GM12878 (cell line): ENCODE data around the gene RBBP9. TPM values are rescaled to one million over a fixed set of nuclear protein-coding genes. Genes with fewer than 3 reads are reported as not detected.

Experiments used
- ATAC-seq: fragments of 200-7000 bp; cut with Tn5 transposase; 3 replicates; pipeline ENCODE4 v1.9.1; 2020; ENCODE audit warnings: mild to moderate bottlenecking, moderate library complexity
- Bru-seq: library from RNA; stranded (reverse); fragments of 400-500 nt; gene quantifications from one replicate; lab custom pipeline; 2021; lab: Mats Ljungman, UMichigan
- BruChase-seq, 2 experiments: library from RNA; stranded (reverse); fragments of 400-500 nt; gene quantifications; one replicate each; lab custom pipeline; 2021; lab: Mats Ljungman, UMichigan
- BruUV-seq: library from RNA; stranded (reverse); fragments of 400-500 nt; replicated peaks from 2 replicates; lab custom pipeline; 2021; lab: Mats Ljungman, UMichigan
- CTCF ChIA-PET: fragments of 300-600 bp; sonication (Branson Sonifier 250); formaldehyde crosslinking; extraction: SDS; loops from one replicate; lab custom pipeline; 2021; ENCODE audit warnings: inconsistent platforms; lab: Yijun Ruan, JAX
- POLR2A ChIA-PET: fragments of 350-600 bp; formaldehyde crosslinking; extraction: SDS; loops from one replicate; lab custom pipeline; 2021; ENCODE audit warnings: inconsistent platforms; lab: Charles Lee
- RAD21 ChIA-PET: fragments of 300-600 bp; sonication (Branson Sonifier 250); formaldehyde crosslinking; loops from one replicate; lab custom pipeline; 2023; ENCODE audit warnings: antibody characterized with exemption; ENCODE audit not compliant: unreplicated experiment; lab: Charles Lee
- SMC1A ChIA-PET: fragments of 300-600 bp; sonication (Branson Sonifier 250); formaldehyde crosslinking; loops from one replicate; lab custom pipeline; 2023; ENCODE audit not compliant: unreplicated experiment, uncharacterized antibody; lab: Charles Lee
- DNase-seq: peaks from one replicate; pipeline ENCODE4 v3.0.0-alpha.2; 2011; ENCODE audit warnings: low read depth, low spot score
- FAIRE-seq: peaks from 3 replicates; lab custom pipeline; 2011; peaks lifted over from hg19 to GRCh38; lab: Jason Lieb, UNC
- H2AFZ ChIP-seq: 2 replicates; pipeline ENCODE4 v1.6.0; 2011; ENCODE audit warnings: low read depth, low read length, control low read depth; ENCODE audit not compliant: control insufficient read depth
- H3K27ac ChIP-seq: 2 replicates; pipeline ENCODE4 v1.5.1; 2011; ENCODE audit warnings: control low read depth; ENCODE audit not compliant: control insufficient read depth, insufficient read depth
- H3K27me3 ChIP-seq, 2 experiments: replicated peaks in 1 of 2; 2 replicates each; pipeline versions ENCODE4 v1.6.0 to v1.6.1; 2011; ENCODE audit warnings: low read length in 1 of 2; ENCODE audit not compliant: control insufficient read depth in 2 of 2, insufficient read depth in 2 of 2
- H3K36me3 ChIP-seq, 2 experiments: 2 replicates each; pipeline ENCODE4 v1.5.1; 2011; ENCODE audit warnings: low read length in 1 of 2; ENCODE audit not compliant: control insufficient read depth in 2 of 2, insufficient read depth in 2 of 2
- H3K4me1 ChIP-seq: 2 replicates; pipeline ENCODE4 v1.6.1; 2011; ENCODE audit warnings: mild to moderate bottlenecking, low read length, moderate library complexity, mixed read lengths; ENCODE audit not compliant: control insufficient read depth, insufficient read depth
- H3K4me2 ChIP-seq: 2 replicates; pipeline ENCODE4 v1.6.0; 2011; ENCODE audit warnings: control low read depth; ENCODE audit not compliant: control insufficient read depth, insufficient read depth
- H3K4me3 ChIP-seq: fragments of 200-600 bp; sonication (generic); 2 replicates; pipeline ENCODE4 v1.5.1; 2016
- H3K79me2 ChIP-seq: 2 replicates; pipeline ENCODE4 v1.6.0; 2011; ENCODE audit warnings: low read length; ENCODE audit not compliant: control insufficient read depth, insufficient read depth
- H3K9ac ChIP-seq: 2 replicates; pipeline ENCODE4 v1.8.0; 2011; ENCODE audit warnings: low read length, control low read depth, mixed read lengths; ENCODE audit not compliant: control insufficient read depth, insufficient read depth
- H3K9me3 ChIP-seq: replicated peaks from 3 replicates; pipeline ENCODE4 v1.5.1; 2011; ENCODE audit warnings: mild to moderate bottlenecking, low read length; ENCODE audit not compliant: control insufficient read depth, insufficient read depth
- H4K20me1 ChIP-seq: 2 replicates; pipeline ENCODE4 v1.6.0; 2011; ENCODE audit not compliant: control insufficient read depth, insufficient read depth
- CBX3 ChIP-seq: fragments of 200-600 bp; sonication (generic); IDR thresholded peaks from 2 replicates; pipeline ENCODE4 v1.6.1; 2016; ENCODE audit warnings: low read depth, borderline replicate concordance
- GABPA ChIP-seq: IDR thresholded peaks from 2 replicates; pipeline ENCODE4 v1.6.1; 2014; ENCODE audit warnings: antibody characterized with exemption, low read depth, mild to moderate bottlenecking, inconsistent platforms
- HCFC1 ChIP-seq: fragments of 150-350 bp; IDR thresholded peaks from 2 replicates; pipeline ENCODE4 v1.6.1; 2014; ENCODE audit warnings: low read length
- IKZF1 ChIP-seq: fragments of 450-650 bp; conservative IDR thresholded peaks from 2 replicates; pipeline ENCODE4 v1.6.1; 2017; ENCODE audit warnings: antibody characterized with exemption, mild to moderate bottlenecking
- IKZF2 ChIP-seq, 2 experiments: fragments of 450-650 bp; IDR thresholded peaks; 2 replicates each; pipeline ENCODE4 v1.6.1; 2017; ENCODE audit warnings: mild to moderate bottlenecking in 2 of 2, moderate library complexity in 2 of 2
- PKNOX1 ChIP-seq: fragments of 450-650 bp; IDR thresholded peaks from 2 replicates; pipeline ENCODE4 v1.6.1; 2016; ENCODE audit warnings: mild to moderate bottlenecking
- RELB ChIP-seq: fragments of 450-650 bp; IDR thresholded peaks from 2 replicates; pipeline ENCODE4 v1.6.1; 2017; ENCODE audit warnings: low read depth, mild to moderate bottlenecking, moderate library complexity
- SIN3A ChIP-seq: IDR thresholded peaks from 2 replicates; pipeline ENCODE4 v1.6.1; 2012; ENCODE audit warnings: low read depth, low read length, improper control_type of control experiment
- SMAD5 ChIP-seq: IDR thresholded peaks from 2 replicates; pipeline ENCODE4 v1.6.1; 2016; ENCODE audit warnings: antibody characterized with exemption, low read depth
- WGBS: methylation state at CpG from one replicate; pipeline ENCODE4 v1.1.6; 2016; ENCODE audit warnings: low lambda C conversion rate; ENCODE audit not compliant: insufficient replicate concordance, insufficient coverage; ENCODE audit errors: missing lambda C conversion rate; 5-methylcytosine and 5-hydroxymethylcytosine counted together
- in situ Hi-C: fragments of 300-500 bp; cut with MboI; formaldehyde crosslinking; loops from 9 replicates; pipeline ENCODE4 v1.14.3; 2018; ENCODE audit warnings: mixed read lengths
- intact Hi-C: fragments of 100-400 bp; cut with micrococcal nuclease; formaldehyde crosslinking; loops from one replicate; pipeline ENCODE4 v1.14.2; 2022; ENCODE audit not compliant: unreplicated experiment
- long read RNA-seq, 2 experiments: library from polyadenylated mRNA; unstranded; transcript quantifications; one replicate each; pipeline ENCODE4 v2.0.0, GENCODE V29; 2019 to 2020
- polyA minus RNA-seq, 3 experiments: library from RNA; depleted of rRNA, polyadenylated mRNA; stranded (reverse); fragments of >200 nt; gene quantifications; 2 replicates each; pipeline ENCODE4 v1.2.3, GENCODE V29; 2011
- polyA plus RNA-seq, 11 experiments: library from polyadenylated mRNA; depleted of rRNA in 4 of 11; unstranded in 6 of 11; stranded (reverse) in 5 of 11; fragments of >200 nt; fragmentation: Nextera tagmentation in 4 of 11; fragmentation: Illumina TruSeq in 1 of 11; extraction: Ambion mirVana in 4 of 11; extraction: Trizol in 1 of 11; gene quantifications; 1 replicate in 1 of 11; 2 replicates in 10 of 11; pipeline versions ENCODE4 v1.2.1 to v1.2.3, GENCODE V29; 2011 to 2016; ENCODE audit warnings: inconsistent platforms in 2 of 11, missing spikeins in 2 of 11, low read depth in 1 of 11
- total RNA-seq, 4 experiments: library from RNA; depleted of rRNA in 3 of 4; stranded (reverse); fragments of >200 nt in 3 of 4; fragmentation: Illumina TruSeq in 1 of 4; extraction: Trizol in 1 of 4; gene quantifications; 2 replicates each; pipeline versions ENCODE4 v1.2.1 to v1.2.3, GENCODE V29; 2013 to 2021
- TF ChIP-seq, protein P1 (sequence below): fragments of 450-650 bp; IDR thresholded peaks from 2 replicates; pipeline ENCODE4 v1.6.1; 2016; ENCODE audit warnings: mild to moderate bottlenecking, moderate library complexity, borderline replicate concordance

RBBP9 gene
- total RNA-seq (2013; cell fraction: nucleolus; rRNA removed), result 20.4 and 21.3 TPM in 2 replicates
- total RNA-seq (2014; rRNA removed) (22.3 and 26.0 TPM in 2 replicates), total RNA-seq (2014; rRNA removed; fragmentation: Illumina TruSeq; extraction: Trizol) (24.9 TPM in 2 replicates), total RNA-seq (2021) (17.8 and 18.2 TPM in 2 replicates), polyA plus RNA-seq (2011; rRNA removed) (34.1 and 44.0 TPM in 2 replicates), polyA plus RNA-seq (2014; fragmentation: Illumina TruSeq; extraction: Trizol) (29.7 and 36.5 TPM in 2 replicates), polyA plus RNA-seq (2014; fragmentation: Nextera tagmentation; extraction: Ambion mirVana) (1 to 10 TPM; 7.1 to 9.2 TPM), polyA plus RNA-seq (2014; rRNA removed) (12.5 and 12.7 TPM in 2 replicates), polyA plus RNA-seq (2016; fragmentation: Nextera tagmentation; extraction: Ambion mirVana) (10 to 100 TPM; 13.2 to 13.8 TPM), polyA minus RNA-seq (2011; rRNA and poly(A)+ RNA removed) (53.0 and 66.5 TPM in 2 replicates), Bru-seq, nascent RNA (percentile 73 among the genes with signal in this experiment), BruChase-seq, experiment 1, labeled RNA remaining after a 6-hour chase (percentile 85 among the genes with signal in this experiment), BruChase-seq, experiment 2, labeled RNA remaining after a 2-hour chase (percentile 81 among the genes with signal in this experiment)
- polyA plus RNA-seq (2011; ENCODE audit: low read depth), result 6.2 TPM
- 17.9 and 19.6 TPM in 2 replicates for polyA plus RNA-seq (2011; cell fraction: cytosol; rRNA removed)
- 8.6 and 11.6 TPM in 2 replicates for polyA plus RNA-seq (2011; cell fraction: nucleus; rRNA removed)
- 9.1 and 11.8 TPM in 2 replicates for polyA plus RNA-seq (2012)
- 10.8 and 15.4 TPM in 2 replicates for polyA minus RNA-seq (2011; cell fraction: cytosol; rRNA and poly(A)+ RNA removed)
- polyA minus RNA-seq (2011; cell fraction: nucleus; rRNA and poly(A)+ RNA removed), result 5.3 and 5.8 TPM in 2 replicates
- long read RNA-seq, experiment 1, partial matches to known transcripts, result 0 of 2 reads
- long read RNA-seq, experiment 1, other reads (novel, unspliced or antisense), result 1 of 2 reads
- long read RNA-seq, experiment 2, transcript RBBP9-201 (5 exons, 3,861 nt), result major isoform, 14 of 24 reads
- long read RNA-seq, experiment 2, partial matches to known transcripts, result 3 of 24 reads
- long read RNA-seq, experiment 2, other reads (novel, unspliced or antisense), result 7 of 24 reads

DNA sequence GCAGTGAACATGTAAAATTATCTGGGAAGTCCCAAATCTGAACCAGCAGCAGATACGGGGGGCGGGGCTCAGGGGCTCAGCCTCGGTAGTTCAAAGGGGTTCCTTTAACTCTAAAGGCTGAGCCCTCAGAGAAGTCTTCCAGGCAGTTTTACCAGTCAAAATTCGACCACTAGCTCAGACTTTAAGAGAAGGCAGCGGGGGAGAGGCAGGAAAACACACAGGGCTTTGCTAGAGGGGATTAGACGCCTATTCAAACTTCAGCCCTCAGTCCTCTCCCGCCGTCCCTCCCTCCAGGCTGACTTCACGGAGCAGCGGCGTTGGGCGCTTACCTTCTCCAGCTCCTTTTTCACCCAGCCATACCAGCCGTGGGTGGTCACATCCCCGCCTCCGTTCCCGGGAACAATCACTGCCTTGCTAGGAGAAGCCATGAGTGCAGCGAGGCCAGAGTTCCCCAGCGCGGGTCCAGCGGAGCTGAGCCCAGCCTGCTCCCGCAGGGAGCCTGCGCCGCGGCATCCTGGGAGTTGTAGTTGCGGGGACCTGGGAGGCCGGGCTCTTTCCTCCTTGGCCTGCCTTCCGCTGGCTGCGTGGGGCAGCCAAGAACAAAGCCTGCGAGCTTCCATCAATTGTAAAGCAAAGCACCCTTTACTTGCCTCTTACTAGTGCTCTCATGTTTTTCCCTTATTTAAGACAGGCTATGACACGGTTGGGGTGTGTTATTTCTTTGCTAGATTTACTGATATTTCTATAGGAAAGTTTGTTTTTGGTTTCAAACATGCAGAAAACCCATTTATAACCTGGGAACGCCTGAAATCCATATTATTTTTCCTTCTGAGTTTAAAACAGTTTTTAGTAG, at the start of gene RBBP9:
Gene RBBP9 (minus strand): TSS at position 486 of the 853 bp plus-strand sequence. CDS start 58 bp downstream, at position 428.
- ChIA-PET CTCF (interaction anchor here (0.7 to 5.2 kb wide), 7 partner anchors 8 to 83 kb away, joined by 3 to 46 read pairs (median 4); partner anchors contain the start of genes DZANK1, POLR3F and SEC23B), POLR2A (interaction anchor here (0.7 to 4.7 kb wide), 6 partner anchors 9 to 209 kb away, joined by 3 to 96 read pairs (median 6); partner anchors contain the start of genes DZANK1, POLR3F, SEC23B and SMIM26), SMC1A (interaction anchor here (0.9 to 3.9 kb wide), 10 partner anchors 10 to 84 kb away, joined by 3 to 83 read pairs (median 5); partner anchors contain the start of genes DZANK1, POLR3F and SEC23B), RAD21 (interaction anchor here (1.0 to 4.0 kb wide), 11 partner anchors 8 to 926 kb away, joined by 3 to 67 read pairs (median 4); partner anchors contain the start of genes DZANK1, POLR3F and SEC23B)
- Histone ChIP-seq H2AFZ (peak within 1 kb of the TSS; percentile 94), H3K27me3 (no peaks in the 10 kb centered on the region), H3K4me3 (peak within 1 kb of the TSS; percentile 73), H3K79me2 (no peaks in the 10 kb centered on the region), H3K9ac (peak within 1 kb of the TSS; percentile 58), H3K36me3 (0 out of 4 replicates have a peak, but pooled peaks cover 0 to 3% of the 10 kb centered on the region in 2 experiments), H4K20me1 (no peaks in the 10 kb centered on the region), H3K27ac (peak within 1 kb of the TSS; percentile 45), H3K9me3 (no peaks in the 10 kb centered on the region), H3K4me2 (peak within 1 kb of the TSS; percentile 1), H3K4me1 (no peaks in the 10 kb centered on the region)
- in situ Hi-C loops (no loop called here), intact Hi-C loops (loop anchor here (1.0 to 2.0 kb wide), 2 partner anchors 10 to 70 kb away; partner anchors contain the start of genes SEC23B and SMIM26)
- BruUV-seq, result no TSS peak
- WGBS, result 4% methylated on average over 31 of the region's 31 CpGs
- DNase-seq (peak; percentile 31), FAIRE-seq (peak; percentile 27), ATAC-seq (peak; percentile 100)
- TF ChIP-seq SIN3A, result peak; percentile 71; the same call in 1 of the 2 replicates
- TF ChIP-seq, protein P1, sequence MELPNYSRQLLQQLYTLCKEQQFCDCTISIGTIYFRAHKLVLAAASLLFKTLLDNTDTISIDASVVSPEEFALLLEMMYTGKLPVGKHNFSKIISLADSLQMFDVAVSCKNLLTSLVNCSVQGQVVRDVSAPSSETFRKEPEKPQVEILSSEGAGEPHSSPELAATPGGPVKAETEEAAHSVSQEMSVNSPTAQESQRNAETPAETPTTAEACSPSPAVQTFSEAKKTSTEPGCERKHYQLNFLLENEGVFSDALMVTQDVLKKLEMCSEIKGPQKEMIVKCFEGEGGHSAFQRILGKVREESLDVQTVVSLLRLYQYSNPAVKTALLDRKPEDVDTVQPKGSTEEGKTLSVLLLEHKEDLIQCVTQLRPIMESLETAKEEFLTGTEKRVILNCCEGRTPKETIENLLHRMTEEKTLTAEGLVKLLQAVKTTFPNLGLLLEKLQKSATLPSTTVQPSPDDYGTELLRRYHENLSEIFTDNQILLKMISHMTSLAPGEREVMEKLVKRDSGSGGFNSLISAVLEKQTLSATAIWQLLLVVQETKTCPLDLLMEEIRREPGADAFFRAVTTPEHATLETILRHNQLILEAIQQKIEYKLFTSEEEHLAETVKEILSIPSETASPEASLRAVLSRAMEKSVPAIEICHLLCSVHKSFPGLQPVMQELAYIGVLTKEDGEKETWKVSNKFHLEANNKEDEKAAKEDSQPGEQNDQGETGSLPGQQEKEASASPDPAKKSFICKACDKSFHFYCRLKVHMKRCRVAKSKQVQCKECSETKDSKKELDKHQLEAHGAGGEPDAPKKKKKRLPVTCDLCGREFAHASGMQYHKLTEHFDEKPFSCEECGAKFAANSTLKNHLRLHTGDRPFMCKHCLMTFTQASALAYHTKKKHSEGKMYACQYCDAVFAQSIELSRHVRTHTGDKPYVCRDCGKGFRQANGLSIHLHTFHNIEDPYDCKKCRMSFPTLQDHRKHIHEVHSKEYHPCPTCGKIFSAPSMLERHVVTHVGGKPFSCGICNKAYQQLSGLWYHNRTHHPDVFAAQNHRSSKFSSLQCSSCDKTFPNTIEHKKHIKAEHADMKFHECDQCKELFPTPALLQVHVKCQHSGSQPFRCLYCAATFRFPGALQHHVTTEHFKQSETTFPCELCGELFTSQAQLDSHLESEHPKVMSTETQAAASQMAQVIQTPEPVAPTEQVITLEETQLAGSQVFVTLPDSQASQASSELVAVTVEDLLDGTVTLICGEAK, result peak; percentile 66; the same call in 1 of the 2 replicates
- TF ChIP-seq IKZF2 (IDR thresholded peaks at IDR 0.05), result peak; percentile 46 to 52; a peak in 3 of 4 replicates
- TF ChIP-seq GABPA, result peak; percentile 62
- peak; percentile 92 for TF ChIP-seq HCFC1
- TF ChIP-seq PKNOX1, result no peak
- 0 out of 2 replicates have a peak, but pooled peaks have one; percentile 34 for TF ChIP-seq SMAD5
- TF ChIP-seq RELB, result peak; percentile 76
- no peak for TF ChIP-seq CBX3
- peak; percentile 86 for TF ChIP-seq IKZF1
